SU-DHL-6 (cell line): ENCODE data around the gene CAMP.

Source experiments
- CTCF ChIP-seq: fragments of 200-600 bp; sonication (generic); IDR thresholded peaks from one replicate; pipeline ENCODE4 v1.5.1; 2017; ENCODE audit warnings: antibody characterized with exemption, mild to moderate bottlenecking, low read length, moderate library complexity; ENCODE audit not compliant: insufficient read depth, poor library complexity, severe bottlenecking
- EZH2phosphoT487 ChIP-seq: fragments of 200-600 bp; sonication (generic), shearing (Covaris generic); conservative IDR thresholded peaks from 2 replicates; pipeline ENCODE4 v1.6.1; 2018; ENCODE audit warnings: mild to moderate bottlenecking, antibody characterized with exemption, low read length, moderate library complexity, mixed read lengths

DNA sequence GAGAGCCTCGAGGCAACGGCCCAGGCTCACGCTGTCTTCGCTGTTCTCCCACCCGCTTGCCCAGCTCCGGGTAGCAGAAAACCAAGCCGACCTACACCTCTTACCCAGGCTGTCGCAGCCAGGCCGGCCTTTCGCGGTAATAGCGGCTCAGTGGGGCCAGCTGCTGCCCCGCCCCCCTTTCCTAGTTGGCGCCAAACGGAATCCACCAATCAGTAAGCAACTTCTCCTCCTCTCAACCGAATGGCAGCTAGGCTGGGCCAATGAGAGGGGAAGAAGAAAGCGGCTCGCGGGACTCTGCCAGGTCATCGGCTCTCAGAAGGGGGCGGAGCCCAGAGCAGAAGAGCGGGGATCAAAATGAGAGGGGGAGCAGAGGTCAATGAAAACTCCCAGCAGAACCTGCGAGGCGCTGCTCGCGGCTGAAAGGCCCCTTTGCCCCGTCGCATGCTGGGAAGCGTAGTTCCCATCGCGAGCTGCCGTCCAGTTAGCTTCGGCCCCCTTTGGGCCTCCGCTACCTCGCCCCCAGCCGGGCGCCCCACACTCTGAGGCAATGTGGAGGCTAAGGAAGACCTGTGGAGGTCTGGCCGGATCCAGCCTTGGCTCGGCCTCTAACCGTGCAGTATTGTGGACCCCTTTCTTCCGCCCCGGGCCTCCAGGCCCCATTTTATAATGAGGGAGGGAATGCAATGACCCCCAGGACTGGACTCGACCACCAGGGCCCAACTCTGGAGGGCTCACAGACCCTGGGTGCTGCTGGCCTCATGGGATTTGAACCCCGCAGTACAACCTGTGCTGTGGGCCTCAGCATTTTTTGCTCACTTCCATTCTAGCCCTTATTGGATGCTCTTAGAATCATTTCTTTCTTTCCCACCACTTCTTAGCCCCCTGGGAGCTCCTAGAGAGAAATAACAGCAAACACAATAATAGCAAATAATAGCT, 34.8 kb upstream of the CAMP start, which contains the start of gene CDC25A:
- TF ChIP-seq CTCF (no peak), EZH2phosphoT487 (no peak)
